ENCODE data around the gene TRA2B.

Gene TRA2B

GRCh38 chr3:185934767-185935464, 2.9 kb downstream of the TRA2B start:
- peak overlapping the region; percentile 96 for H3K4me3 ChIP-seq (ENCODE audit: low read length)
- no peak for DNase-seq (ENCODE audit: low read depth)
- TF ChIP-seq CTCF (IDR thresholded peaks at IDR 0.05; ENCODE audit: insufficient read depth, low read depth, low read length, missing control alignments): no peak

DNA sequence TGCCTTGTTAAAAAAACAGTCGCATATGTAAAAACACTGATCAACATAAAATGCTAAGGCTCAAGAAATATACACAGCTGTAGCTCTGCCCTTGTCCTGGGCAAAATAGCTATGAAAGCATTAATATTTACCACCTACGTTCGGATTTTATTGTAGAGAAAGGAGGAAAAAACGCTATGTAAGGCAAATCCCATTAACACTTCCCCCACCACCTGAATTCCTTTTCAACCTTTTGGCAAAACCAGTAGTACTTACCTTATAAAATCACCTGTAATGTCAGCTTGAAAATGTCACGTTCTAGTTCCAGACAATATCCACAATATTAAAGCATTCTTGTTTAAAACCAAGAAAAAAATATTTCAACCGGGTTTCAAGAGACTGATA, 3.6 kb downstream of the TRA2B start:
- peak overlapping the region; percentile 96 for H3K4me3 ChIP-seq (ENCODE audit: low read length)
- DNase-seq (ENCODE audit: low read depth): no peak
- no peak for TF ChIP-seq CTCF (IDR thresholded peaks at IDR 0.05; ENCODE audit: insufficient read depth, low read depth, low read length, missing control alignments)

- TF ChIP-seq CTCF (IDR thresholded peaks at IDR 0.05; ENCODE audit: insufficient read depth, low read depth, low read length, missing control alignments): no peak
- H3K4me3 ChIP-seq (ENCODE audit: low read length): peak overlapping the region; percentile 96
- no peak for DNase-seq (ENCODE audit: low read depth)
Observed at GRCh38 chr3:185933374-185934173, 4.2 kb downstream of the TRA2B start.

- TF ChIP-seq CTCF (IDR thresholded peaks at IDR 0.05; ENCODE audit: insufficient read depth, low read depth, low read length, missing control alignments): no peak
- peak overlapping the region; percentile 23 for H3K4me3 ChIP-seq (ENCODE audit: low read length)
- no peak for DNase-seq (ENCODE audit: low read depth)
Observed at GRCh38 chr3:185931777-185932612, 5.8 kb downstream of the TRA2B start.

DNA sequence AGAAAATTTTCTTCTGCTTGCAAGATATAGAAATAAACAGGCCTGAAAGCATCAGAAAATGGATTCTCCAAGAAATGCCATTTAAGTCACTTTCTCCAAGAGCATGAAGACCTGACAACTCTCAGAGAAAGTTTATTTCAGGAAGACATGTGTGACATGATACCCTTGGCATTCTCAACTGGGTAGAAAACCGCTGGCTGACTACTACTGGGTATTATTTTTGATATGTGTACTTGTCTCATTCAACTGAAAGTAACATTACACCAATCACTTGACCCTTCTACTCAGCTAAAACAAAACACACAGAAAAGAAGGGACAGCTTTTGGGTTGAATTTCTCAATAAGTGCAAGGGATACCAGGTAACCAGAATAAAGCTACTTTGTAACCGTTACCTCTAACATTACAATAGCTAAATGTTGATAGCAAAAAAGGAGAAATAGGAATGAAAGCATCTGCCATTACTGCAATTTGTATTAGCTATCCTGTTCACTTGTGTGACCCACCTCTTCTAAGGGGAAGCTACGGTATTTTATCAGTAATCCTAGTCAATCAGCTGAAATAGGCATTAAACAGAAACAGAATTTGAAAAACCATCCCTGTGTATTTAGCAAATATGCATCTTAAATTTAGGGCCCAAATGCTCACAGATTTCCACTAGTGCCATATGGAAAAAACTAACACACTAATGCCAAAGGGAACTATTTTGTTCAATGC, 7.3 kb downstream of the TRA2B start:
- no peak for TF ChIP-seq CTCF (IDR thresholded peaks at IDR 0.05; ENCODE audit: insufficient read depth, low read depth, low read length, missing control alignments)
- no peak overlapping the region for H3K4me3 ChIP-seq (ENCODE audit: low read length)
- no peak for DNase-seq (ENCODE audit: low read depth)

Measured in epithelial cell of esophagus (primary cell).